ENCODE measurements around the gene ZNF221. TPM values are rescaled to one million over a fixed set of nuclear protein-coding genes. Genes with fewer than 3 reads are reported as not detected.

ZNF221 gene
- total and polyA plus RNA-seq, 10 of the 15 experiments (the other 5 are each of a cell fraction or from before 2014, with no cell fraction given) = 0.15 to 1.7 (median 0.45) TPM; not detected in 1

DNA sequence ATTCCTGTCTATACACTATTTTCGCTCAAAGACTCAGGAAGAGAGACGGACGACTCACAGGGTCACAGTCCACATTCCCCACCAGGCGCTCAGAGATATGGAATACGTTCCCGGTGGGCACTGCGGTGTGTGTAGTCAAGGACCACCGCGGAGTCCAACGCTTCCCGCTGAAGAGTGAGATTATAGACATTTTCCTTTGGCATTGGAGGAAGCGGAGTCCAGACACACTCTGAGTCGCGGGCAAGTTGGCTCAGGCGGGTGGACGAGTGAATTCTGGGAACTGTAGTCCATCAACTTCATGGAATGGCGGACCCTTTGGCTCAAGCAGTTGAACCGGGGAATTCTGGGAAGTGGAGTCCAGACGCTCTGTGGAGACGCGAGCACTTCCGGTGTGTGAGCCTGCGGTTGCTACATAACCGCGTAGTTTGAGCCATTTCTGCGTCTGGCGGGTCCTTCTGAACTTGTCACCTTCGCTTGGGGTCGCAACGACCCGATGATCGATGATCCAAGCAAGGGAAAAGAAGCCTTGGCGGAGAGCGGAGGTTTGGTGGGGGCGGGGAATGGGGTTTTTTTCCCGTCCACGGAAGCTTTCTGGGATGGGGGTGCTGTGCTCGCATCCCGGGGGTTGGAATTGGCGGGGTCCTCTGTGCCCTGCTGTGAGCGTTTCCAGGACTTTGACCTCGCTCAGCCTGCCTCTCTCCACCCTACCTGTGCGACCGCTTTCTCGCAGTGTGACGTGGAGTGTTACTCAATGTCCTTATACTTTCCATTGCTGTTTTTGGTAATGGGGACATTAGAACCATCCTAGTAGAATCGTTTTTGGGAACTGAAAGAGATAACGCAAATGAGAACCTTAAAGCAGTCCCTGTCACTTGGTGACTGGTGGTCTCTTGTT is 51.8 kb downstream of the ZNF221 start, which contains the start of gene ZNF230 (continued):
- TF ChIP-seq, protein P1, sequence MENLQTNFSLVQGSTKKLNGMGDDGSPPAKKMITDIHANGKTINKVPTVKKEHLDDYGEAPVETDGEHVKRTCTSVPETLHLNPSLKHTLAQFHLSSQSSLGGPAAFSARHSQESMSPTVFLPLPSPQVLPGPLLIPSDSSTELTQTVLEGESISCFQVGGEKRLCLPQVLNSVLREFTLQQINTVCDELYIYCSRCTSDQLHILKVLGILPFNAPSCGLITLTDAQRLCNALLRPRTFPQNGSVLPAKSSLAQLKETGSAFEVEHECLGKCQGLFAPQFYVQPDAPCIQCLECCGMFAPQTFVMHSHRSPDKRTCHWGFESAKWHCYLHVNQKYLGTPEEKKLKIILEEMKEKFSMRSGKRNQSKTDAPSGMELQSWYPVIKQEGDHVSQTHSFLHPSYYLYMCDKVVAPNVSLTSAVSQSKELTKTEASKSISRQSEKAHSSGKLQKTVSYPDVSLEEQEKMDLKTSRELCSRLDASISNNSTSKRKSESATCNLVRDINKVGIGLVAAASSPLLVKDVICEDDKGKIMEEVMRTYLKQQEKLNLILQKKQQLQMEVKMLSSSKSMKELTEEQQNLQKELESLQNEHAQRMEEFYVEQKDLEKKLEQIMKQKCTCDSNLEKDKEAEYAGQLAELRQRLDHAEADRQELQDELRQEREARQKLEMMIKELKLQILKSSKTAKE (IDR thresholded peaks at IDR 0.05; ENCODE audit: low read depth, poor library complexity, severe bottlenecking) = peak; percentile 42
- TF ChIP-seq, protein P2, sequence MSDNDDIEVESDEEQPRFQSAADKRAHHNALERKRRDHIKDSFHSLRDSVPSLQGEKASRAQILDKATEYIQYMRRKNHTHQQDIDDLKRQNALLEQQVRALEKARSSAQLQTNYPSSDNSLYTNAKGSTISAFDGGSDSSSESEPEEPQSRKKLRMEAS (IDR thresholded peaks at IDR 0.05; ENCODE audit: low read depth, low read length) = peak; percentile 60; the same call in 1 of the 2 replicates
- peak; percentile 70 for TF ChIP-seq SREBF1 (IDR thresholded peaks at IDR 0.05; ENCODE audit: low read length)
- no peak for TF ChIP-seq YBX1 (IDR thresholded peaks at IDR 0.05)
- TF ChIP-seq BACH1 (IDR thresholded peaks at IDR 0.05; ENCODE audit: borderline replicate concordance) = no peak
- TF ChIP-seq STAT1 (conservative IDR thresholded peaks at IDR 0.05) = 0 out of 2 replicates have a peak, but pooled peaks have one; percentile 35
- peak; percentile 51; the same call in 1 of the 2 replicates for TF ChIP-seq PML (IDR thresholded peaks at IDR 0.05; ENCODE audit: low read length)
- TF ChIP-seq TCF7 (IDR thresholded peaks at IDR 0.05; ENCODE audit: borderline replicate concordance) = no peak
- TF ChIP-seq, protein P3, sequence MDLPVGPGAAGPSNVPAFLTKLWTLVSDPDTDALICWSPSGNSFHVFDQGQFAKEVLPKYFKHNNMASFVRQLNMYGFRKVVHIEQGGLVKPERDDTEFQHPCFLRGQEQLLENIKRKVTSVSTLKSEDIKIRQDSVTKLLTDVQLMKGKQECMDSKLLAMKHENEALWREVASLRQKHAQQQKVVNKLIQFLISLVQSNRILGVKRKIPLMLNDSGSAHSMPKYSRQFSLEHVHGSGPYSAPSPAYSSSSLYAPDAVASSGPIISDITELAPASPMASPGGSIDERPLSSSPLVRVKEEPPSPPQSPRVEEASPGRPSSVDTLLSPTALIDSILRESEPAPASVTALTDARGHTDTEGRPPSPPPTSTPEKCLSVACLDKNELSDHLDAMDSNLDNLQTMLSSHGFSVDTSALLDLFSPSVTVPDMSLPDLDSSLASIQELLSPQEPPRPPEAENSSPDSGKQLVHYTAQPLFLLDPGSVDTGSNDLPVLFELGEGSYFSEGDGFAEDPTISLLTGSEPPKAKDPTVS (IDR thresholded peaks at IDR 0.05; ENCODE audit: low read depth, low read length) = no peak
- peak; percentile 76 for TF ChIP-seq NBN (IDR thresholded peaks at IDR 0.05)
- 0 out of 2 replicates have a peak, but pooled peaks have one; percentile 45 for TF ChIP-seq DPF2 (IDR thresholded peaks at IDR 0.05)
- TF ChIP-seq POLR2AphosphoS2 (IDR thresholded peaks at IDR 0.05; ENCODE audit: low read depth, low read length) = no peak
- peak; percentile 67 for TF ChIP-seq LARP7 (IDR thresholded peaks at IDR 0.05)
- TF ChIP-seq RELA (IDR thresholded peaks at IDR 0.05; ENCODE audit: borderline replicate concordance, partially characterized antibody) = peak; percentile 23
- no peak for TF ChIP-seq TAF1 (IDR thresholded peaks at IDR 0.05; ENCODE audit: borderline replicate concordance, low read depth, low read length)
- TF ChIP-seq, protein P4, sequence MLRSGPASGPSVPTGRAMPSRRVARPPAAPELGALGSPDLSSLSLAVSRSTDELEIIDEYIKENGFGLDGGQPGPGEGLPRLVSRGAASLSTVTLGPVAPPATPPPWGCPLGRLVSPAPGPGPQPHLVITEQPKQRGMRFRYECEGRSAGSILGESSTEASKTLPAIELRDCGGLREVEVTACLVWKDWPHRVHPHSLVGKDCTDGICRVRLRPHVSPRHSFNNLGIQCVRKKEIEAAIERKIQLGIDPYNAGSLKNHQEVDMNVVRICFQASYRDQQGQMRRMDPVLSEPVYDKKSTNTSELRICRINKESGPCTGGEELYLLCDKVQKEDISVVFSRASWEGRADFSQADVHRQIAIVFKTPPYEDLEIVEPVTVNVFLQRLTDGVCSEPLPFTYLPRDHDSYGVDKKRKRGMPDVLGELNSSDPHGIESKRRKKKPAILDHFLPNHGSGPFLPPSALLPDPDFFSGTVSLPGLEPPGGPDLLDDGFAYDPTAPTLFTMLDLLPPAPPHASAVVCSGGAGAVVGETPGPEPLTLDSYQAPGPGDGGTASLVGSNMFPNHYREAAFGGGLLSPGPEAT (IDR thresholded peaks at IDR 0.05; ENCODE audit: low read depth) = 0 out of 2 replicates have a peak, but pooled peaks have one; percentile 47
- TF ChIP-seq BHLHE40 (IDR thresholded peaks at IDR 0.05; ENCODE audit: borderline replicate concordance in 1 of 2, low read depth in 2 of 2, low read length in 1 of 2) = peak; percentile 57 to 65
- TF ChIP-seq SRF (IDR thresholded peaks at IDR 0.05; ENCODE audit: low read depth in 2 of 2, low read length in 2 of 2) = 0 out of 4 replicates have a peak, but pooled peaks of 1 of the 2 experiments have one; percentile 23
- peak; percentile 90 for TF ChIP-seq CREM (IDR thresholded peaks at IDR 0.05; ENCODE audit: low read depth)
- TF ChIP-seq, protein P5, sequence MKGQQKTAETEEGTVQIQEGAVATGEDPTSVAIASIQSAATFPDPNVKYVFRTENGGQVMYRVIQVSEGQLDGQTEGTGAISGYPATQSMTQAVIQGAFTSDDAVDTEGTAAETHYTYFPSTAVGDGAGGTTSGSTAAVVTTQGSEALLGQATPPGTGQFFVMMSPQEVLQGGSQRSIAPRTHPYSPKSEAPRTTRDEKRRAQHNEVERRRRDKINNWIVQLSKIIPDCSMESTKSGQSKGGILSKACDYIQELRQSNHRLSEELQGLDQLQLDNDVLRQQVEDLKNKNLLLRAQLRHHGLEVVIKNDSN (IDR thresholded peaks at IDR 0.05; ENCODE audit: borderline replicate concordance, extremely low read length, insufficient read depth, low read depth, low read length) = no peak
- no peak for TF ChIP-seq KDM1A (IDR thresholded peaks at IDR 0.05; ENCODE audit: borderline replicate concordance)
- TF ChIP-seq CHD2 (IDR thresholded peaks at IDR 0.05; ENCODE audit: borderline replicate concordance, low read depth, low read length) = peak; percentile 79
- peak; percentile 89 for TF ChIP-seq NR2C1 (IDR thresholded peaks at IDR 0.05)

Measured in GM12878 (cell line).